ENCODE data around the gene SKOR1. TPM values are rescaled to one million over a fixed set of nuclear protein-coding genes. Genes with fewer than 3 reads are reported as not detected.

Gene SKOR1
- total RNA-seq, 4 donors from 2014 or later: 0.13 to 2.1 (median 0.25) TPM

DNA sequence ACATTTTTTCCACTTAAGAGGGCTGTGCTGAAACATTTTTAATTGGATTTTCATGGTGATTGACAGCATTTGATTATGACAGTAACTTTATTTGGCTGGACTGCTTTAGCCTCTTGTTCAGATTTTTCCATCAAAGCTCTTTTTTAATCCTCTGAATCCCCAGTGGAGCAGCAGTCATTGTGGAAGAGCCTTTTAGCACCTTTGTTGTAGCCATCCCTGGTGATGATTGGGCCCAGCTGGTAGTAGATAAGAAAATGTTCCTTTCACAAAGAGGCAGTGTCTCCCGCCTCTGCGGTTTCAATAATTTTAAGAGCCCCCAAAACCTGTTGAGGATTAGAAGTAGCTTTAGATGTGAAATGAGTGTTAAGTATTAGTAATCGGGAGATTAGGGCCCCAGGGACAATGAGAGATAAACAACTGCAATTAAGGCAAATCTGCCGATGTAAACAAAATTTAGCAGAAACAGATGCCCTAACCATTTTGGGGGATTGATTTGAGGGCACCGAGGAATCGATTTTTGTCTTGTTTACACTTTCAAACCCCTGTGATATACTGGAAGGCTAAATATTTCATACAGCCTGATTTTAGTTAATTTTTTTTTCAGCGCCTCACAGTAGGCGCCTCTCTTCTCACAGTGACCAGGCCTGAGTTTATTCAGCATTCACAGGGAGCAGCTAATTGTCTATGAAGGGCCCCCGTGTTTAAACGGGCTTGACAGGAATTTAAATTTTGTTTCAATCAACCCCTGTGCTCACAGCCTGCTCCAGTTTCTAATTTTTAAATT is 43.2 kb upstream of the SKOR1 start:
- in situ Hi-C loops (cut with MboI; ENCODE audit: low sequenced_read_pairs in 4 of 4): no loop called here
- Histone ChIP-seq H3K27me3 (no peaks in the 10 kb centered on the region), H3K9me3 (no peaks in the 10 kb centered on the region), H3K36me3 (peaks cover 0 to 8% of the 10 kb centered on the region in 2 donors), H3K27ac (no peak overlapping the region), H3K4me3 (no peak overlapping the region), H3K4me1 (no peaks in the 10 kb centered on the region)
- ATAC-seq (no peak), DNase-seq (no peak)
- intact Hi-C loops (cut with DNase I; ENCODE audit: low total_unique reads): no loop called here
- TF ChIP-seq POLR2A (IDR thresholded peaks at IDR 0.05): no peak
- TF ChIP-seq, protein P1, sequence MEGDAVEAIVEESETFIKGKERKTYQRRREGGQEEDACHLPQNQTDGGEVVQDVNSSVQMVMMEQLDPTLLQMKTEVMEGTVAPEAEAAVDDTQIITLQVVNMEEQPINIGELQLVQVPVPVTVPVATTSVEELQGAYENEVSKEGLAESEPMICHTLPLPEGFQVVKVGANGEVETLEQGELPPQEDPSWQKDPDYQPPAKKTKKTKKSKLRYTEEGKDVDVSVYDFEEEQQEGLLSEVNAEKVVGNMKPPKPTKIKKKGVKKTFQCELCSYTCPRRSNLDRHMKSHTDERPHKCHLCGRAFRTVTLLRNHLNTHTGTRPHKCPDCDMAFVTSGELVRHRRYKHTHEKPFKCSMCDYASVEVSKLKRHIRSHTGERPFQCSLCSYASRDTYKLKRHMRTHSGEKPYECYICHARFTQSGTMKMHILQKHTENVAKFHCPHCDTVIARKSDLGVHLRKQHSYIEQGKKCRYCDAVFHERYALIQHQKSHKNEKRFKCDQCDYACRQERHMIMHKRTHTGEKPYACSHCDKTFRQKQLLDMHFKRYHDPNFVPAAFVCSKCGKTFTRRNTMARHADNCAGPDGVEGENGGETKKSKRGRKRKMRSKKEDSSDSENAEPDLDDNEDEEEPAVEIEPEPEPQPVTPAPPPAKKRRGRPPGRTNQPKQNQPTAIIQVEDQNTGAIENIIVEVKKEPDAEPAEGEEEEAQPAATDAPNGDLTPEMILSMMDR (IDR thresholded peaks at IDR 0.05 in 4 of 5, conservative IDR thresholded peaks at IDR 0.05 in 1 of 5): no peak

DNA sequence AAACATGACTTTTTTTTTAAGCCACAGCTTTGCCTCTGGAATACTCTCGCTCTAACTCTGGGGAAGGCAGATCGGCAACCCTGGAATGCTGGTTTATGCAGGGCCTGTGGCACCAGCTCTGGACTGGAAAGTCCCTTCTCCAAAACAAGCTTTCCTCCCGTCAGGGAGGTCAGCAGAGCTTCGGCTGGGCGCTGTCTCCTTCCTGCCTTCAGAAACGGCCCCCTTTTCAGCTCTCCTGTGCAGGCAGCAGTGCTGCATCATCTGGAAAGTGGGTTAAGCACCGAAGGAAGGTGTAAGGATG is 42.7 kb upstream of the SKOR1 start:
- no peak overlapping the region for H3K27ac ChIP-seq
- H3K4me3 ChIP-seq: no peak overlapping the region
- intact Hi-C loops (cut with DNase I; ENCODE audit: low total_unique reads) (no loop called here), in situ Hi-C loops (cut with MboI; ENCODE audit: low sequenced_read_pairs in 4 of 4) (no loop called here)
- H3K27me3 ChIP-seq: no peaks in the 10 kb centered on the region
- no peak for TF ChIP-seq POLR2A (IDR thresholded peaks at IDR 0.05)
- TF ChIP-seq, protein P1 (IDR thresholded peaks at IDR 0.05 in 4 of 5, conservative IDR thresholded peaks at IDR 0.05 in 1 of 5): no peak
- H3K9me3 ChIP-seq: no peaks in the 10 kb centered on the region
- DNase-seq (no peak), ATAC-seq (no peak)
- peaks cover 0 to 8% of the 10 kb centered on the region in 2 donors for H3K36me3 ChIP-seq
- H3K4me1 ChIP-seq: no peaks in the 10 kb centered on the region

DNA sequence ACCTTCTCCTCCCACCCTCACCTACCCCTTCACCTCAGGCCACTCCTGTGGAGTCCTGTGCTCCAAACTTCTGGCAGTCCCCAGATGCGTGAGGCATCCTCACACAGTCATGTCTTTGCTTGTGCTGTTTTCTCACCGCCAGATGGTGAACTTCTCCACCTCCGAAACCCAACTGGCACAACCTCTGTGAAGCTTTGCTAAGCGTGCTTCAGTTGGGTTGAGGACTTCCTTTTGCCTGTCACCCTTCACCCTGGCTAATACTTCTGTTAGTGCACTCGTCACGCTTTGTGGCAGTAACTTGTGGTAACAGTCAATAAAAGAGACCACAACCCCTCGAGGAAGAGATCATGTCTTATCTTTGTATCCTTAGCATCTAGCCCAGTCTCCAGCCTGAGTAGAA is 42.0 kb upstream of the SKOR1 start:
- Histone ChIP-seq H3K36me3 (peaks cover 0 to 8% of the 10 kb centered on the region in 2 donors), H3K27me3 (no peaks in the 10 kb centered on the region), H3K4me1 (no peaks in the 10 kb centered on the region), H3K27ac (no peak overlapping the region), H3K9me3 (no peaks in the 10 kb centered on the region), H3K4me3 (no peak overlapping the region)
- intact Hi-C loops (cut with DNase I; ENCODE audit: low total_unique reads): no loop called here
- in situ Hi-C loops (cut with MboI; ENCODE audit: low sequenced_read_pairs in 4 of 4): no loop called here
- TF ChIP-seq, protein P1 (IDR thresholded peaks at IDR 0.05 in 4 of 5, conservative IDR thresholded peaks at IDR 0.05 in 1 of 5): no peak
- TF ChIP-seq POLR2A (IDR thresholded peaks at IDR 0.05): no peak
- ATAC-seq (no peak), DNase-seq (no peak)

DNA sequence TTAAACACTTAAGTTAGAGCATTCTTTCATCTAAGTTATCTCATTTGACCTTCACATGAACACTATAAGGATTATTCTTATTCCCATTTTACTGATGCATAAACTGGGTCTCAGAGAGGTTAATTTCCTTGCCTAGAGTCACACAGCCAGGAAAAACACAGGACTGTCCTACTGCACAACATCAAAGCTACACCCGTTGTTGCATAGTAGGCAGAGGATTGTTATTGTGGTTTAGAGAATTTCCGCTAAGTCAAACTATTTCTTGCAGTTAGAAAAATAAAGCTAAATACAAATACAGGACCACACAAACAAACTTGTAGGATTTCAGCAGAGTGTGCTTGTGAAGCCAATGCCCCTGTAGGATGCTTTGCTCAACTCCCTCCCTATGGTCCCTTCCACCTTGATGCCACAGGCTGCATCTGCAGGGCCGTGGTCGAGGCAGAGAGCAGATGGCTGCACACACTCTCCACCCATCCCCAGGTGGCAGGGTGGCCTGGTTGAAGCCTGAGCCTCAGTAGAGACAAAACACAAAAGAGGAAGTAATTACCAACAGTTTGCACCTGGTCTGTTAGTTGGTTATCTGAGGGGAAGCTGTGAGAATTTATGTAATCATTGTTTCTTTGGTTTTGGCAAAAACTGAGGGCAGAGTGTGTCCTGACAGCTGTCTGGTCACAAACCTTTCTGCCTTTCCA is 41.1 kb upstream of the SKOR1 start:
- H3K9me3 ChIP-seq: no peaks in the 10 kb centered on the region
- in situ Hi-C loops (cut with MboI; ENCODE audit: low sequenced_read_pairs in 4 of 4) (no loop called here), intact Hi-C loops (cut with DNase I; ENCODE audit: low total_unique reads) (no loop called here)
- ATAC-seq (no peak), DNase-seq (no peak)
- no peaks in the 10 kb centered on the region for H3K4me1 ChIP-seq
- H3K4me3 ChIP-seq: no peak overlapping the region
- H3K27me3 ChIP-seq: no peaks in the 10 kb centered on the region
- H3K27ac ChIP-seq: no peak overlapping the region
- H3K36me3 ChIP-seq: peaks cover 0 to 8% of the 10 kb centered on the region in 2 donors
- TF ChIP-seq, protein P1 (IDR thresholded peaks at IDR 0.05 in 4 of 5, conservative IDR thresholded peaks at IDR 0.05 in 1 of 5): no peak
- no peak for TF ChIP-seq POLR2A (IDR thresholded peaks at IDR 0.05)

Data from gastrocnemius medialis (tissue), 4 donors.